GM18867 (cell line): ENCODE measurements around the gene FRMPD4.
"Not testable (repeated sequence)": the region's sequence is repeated elsewhere in the genome, so short reads cannot be mapped to it uniquely, and the experiment has no call there.

Experiments used
- ATAC-seq: cut with Tn5 transposase; IDR thresholded peaks from one replicate; pipeline ENCODE4 v1.9.1; 2021; ENCODE audit warnings: mild to moderate bottlenecking, moderate library complexity; ENCODE audit not compliant: unreplicated experiment

The FRMPD4 gene

DNA sequence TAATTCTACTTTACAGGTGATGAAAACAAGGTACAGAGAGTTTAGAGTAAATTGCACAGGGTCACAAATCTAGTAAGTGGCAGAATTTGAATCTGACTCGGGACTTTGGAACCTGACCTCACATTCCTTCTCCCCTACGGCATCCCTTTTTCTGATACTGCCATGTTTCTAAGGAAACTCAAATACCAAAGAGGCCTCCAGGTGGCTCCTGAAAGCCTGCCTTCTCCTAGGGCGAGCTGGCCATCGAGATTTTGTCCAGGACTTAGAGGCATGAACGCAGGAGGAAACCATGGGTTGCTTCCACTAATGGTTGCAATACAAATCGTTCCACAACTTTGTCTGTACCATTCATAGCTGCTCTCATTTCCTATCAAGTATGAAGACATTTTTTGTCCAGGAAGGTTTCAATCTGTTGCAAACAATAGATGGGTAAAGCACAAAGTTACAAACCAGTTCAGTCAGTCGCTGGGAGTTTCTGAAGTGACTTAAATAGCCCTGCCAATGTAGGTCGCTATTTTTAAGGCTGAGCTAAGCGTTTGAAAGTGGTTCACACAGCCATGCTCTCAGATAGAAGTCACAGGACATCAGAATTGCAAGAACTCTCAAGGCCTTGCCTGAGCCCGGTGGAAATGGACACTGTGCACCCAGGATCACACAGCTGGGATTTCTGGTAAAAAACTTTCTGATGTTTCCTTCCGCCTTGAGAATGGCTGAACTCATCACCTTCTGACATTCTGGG, 356.3 kb downstream of the FRMPD4 start:
- ATAC-seq: no peak

GRCh38 chrX:12496343-12496742, 358.1 kb downstream of the FRMPD4 start:
- no peak for ATAC-seq

DNA sequence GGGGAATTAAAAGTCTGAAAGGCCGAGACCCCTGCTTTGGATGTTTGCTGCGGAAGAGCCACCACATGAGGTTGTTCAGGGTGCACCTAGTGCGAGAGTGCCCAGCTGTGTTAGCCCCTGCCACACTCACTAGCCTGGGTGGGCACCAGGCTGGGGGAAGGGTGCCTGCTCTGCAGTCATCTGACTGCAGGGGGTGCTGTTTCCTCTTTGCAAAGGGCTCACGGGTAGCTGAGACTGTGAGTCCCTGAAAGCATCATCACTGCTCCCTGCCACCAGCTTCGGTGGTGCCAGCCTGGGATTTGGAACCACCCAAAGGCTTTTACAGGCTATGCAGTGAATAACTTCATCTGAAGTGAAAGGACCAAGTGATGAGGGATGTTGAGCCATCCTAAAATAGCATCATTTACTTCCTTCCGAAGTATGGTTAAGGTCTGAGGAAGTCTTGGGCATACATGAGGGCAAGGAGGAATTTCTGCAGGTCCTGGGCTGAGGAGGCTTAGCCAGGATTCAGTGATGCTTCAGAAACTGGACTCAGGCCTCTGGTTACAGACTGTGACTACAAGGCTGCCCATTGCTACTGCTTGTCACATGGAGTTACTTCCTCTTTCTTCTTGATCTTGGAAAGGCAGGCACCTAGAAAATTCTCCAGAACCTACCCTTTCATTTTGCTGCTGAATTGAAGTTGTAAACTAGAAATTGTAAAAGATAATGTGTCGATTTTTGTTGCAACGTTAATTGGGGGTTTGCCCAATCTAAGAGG, 359.7 kb downstream of the FRMPD4 start:
- peak; percentile 82 for ATAC-seq

DNA sequence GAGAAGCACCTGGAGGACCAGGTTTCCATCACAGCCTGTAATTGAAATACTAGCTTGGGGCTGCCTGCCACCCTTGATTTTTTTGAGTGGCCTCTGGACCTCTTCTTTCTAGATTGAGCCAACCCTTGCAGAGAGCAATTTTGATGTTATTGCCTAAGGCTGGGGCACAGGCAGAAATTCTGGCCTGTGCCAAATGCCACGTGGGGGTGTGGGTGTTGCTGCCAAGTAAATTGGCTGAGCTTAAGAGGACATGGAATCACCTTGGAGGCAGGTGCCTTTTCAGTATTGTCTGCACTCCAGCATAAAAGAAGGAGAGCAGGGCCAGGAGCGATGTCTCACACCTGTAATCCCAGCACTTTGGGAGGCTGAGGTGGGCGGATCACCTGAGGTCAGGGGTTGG, 366.9 kb downstream of the FRMPD4 start:
- no peak for ATAC-seq

- ATAC-seq: peak; percentile 100
These were observed 377.1 kb downstream of the FRMPD4 start for GRCh38 chrX:12515384-12515783.

DNA sequence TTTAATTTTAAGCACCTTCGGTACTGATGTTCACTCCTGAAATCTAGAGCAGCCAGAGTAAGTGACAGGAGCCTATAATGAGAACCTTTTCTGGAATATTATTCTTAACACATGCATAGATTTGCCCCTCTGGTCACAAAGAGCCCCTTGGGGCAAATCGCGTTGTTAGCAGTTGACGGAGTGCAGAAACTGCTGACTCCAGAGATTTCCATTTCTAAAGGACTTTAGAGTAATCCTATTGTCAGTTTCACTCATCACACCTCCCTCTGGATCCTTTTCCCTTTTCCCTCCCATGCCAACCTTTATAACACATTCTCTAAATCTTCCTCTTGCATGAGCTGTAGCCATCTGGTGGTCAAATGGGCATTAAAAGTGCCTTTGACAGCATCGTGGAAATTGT, 388.0 kb downstream of the FRMPD4 start:
- no peak for ATAC-seq

- ATAC-seq: not testable (repeated sequence)
These were observed 399.8 kb downstream of the FRMPD4 start for GRCh38 chrX:12538096-12538495.

GRCh38 chrX:12542251-12542650, 404.0 kb downstream of the FRMPD4 start:
- not testable (repeated sequence) for ATAC-seq

GRCh38 chrX:12548341-12548740, 410.1 kb downstream of the FRMPD4 start:
- ATAC-seq: no peak

DNA sequence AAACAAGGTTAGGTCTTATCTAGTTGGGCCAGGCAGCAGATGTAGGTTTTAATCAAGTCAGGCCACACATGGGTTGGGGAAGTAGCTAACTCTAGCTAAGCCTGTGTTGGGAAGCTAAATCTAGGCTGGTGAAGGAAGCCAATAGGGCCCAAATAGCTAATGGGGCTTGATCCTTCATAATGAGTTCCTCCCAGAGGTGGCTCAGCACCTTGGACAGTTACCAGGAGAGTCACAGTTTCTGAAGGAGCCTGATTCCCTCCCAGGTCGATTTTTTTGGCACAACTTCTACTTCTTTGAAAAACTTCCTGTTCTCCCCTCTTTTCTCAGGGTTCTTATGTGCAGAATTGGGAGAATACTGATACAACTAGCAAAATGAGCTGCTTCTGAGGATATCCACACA, 410.5 kb downstream of the FRMPD4 start:
- no peak for ATAC-seq

DNA sequence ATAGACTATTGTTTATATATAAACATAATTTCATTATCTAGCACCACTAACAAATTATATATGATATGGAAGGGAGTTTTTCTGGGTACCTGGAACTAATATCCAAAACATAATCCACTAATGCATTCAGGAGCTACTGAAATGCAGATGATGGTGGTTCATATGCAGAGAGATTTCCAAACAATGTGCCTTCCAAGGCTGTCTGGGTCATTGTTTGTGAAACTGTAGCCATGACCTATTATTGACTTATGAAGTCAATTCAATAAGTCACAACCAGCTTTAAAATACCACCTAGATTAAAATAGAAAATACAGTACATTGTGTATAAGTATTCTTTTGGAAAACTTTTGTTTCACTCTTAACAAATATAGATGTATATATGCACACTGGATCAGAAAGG, 415.9 kb downstream of the FRMPD4 start:
- ATAC-seq: no peak

GRCh38 chrX:12563121-12563520, 424.8 kb downstream of the FRMPD4 start:
- no peak for ATAC-seq

GRCh38 chrX:12564221-12564620, 425.9 kb downstream of the FRMPD4 start:
- ATAC-seq: no peak

DNA sequence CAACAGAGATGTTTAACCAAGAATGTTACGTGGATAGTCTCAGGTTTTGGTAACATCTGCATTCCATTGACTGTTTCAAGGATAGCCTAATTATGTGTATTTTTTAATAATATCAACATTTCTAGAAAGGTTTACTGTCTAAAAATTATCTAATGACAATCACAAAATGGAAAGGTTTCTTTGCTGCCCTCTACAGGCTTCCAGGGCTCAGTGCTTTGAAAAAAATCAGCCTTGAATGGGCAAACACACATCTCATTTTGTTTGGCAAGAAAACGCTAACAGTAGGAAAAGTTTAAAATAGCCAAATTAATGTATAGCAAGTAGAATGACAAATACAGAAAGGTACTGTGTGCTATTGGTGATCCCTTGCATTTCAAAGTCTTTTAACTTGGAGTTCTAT, 429.6 kb downstream of the FRMPD4 start:
- ATAC-seq: no peak

- ATAC-seq: no peak
These were observed 432.7 kb downstream of the FRMPD4 start for GRCh38 chrX:12570859-12571501.

DNA sequence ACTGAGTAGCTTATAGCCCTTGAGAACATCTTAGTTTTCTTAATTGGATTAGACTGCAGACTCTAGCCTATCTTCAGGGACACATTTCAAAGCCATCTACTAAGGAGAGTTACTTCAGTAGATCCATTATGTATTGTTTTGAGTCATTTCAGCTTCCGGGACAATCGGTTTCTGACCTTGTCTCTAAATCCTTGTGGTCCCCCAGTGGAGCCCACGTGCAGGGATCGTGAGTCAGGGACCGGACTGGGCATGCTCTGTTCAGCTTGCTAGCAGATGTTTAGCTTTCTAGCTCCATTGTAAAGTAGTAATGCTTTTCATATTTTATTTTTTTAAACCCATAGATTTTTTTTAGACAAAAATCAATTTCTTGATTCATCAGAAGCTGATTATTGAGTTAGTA, 441.0 kb downstream of the FRMPD4 start:
- ATAC-seq: no peak

GRCh38 chrX:12580548-12580947, 442.3 kb downstream of the FRMPD4 start:
- no peak for ATAC-seq

GRCh38 chrX:12581546-12581945, 443.3 kb downstream of the FRMPD4 start:
- no peak for ATAC-seq

DNA sequence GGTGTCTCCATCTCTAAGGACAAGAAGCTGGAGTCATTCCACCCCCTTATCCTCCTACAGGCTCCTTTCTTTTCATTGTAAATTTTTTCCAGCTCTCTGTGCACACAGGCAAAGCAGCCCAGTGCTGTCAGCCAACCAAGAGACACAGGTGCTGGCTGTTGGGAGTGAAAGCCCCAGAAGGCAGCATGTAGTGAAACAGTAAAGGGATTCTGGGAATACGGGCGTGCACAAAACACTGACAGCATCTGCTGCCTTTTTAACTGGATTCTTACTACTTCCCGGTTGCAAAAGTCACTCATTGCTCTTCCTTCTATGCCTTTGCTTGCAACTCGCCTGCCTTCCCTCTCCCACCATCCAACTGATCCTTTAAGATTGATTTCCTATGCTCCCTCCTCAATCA, 444.4 kb downstream of the FRMPD4 start:
- ATAC-seq: no peak

- ATAC-seq: no peak
These were observed 445.3 kb downstream of the FRMPD4 start for GRCh38 chrX:12583543-12583942.

- ATAC-seq: no peak
These were observed 457.4 kb downstream of the FRMPD4 start for GRCh38 chrX:12595720-12596119.

- no peak for ATAC-seq
These were observed 471.8 kb downstream of the FRMPD4 start for GRCh38 chrX:12610079-12610478.
